Measurements from ENCODE around the gene CPT2.

The CPT2 gene

DNA sequence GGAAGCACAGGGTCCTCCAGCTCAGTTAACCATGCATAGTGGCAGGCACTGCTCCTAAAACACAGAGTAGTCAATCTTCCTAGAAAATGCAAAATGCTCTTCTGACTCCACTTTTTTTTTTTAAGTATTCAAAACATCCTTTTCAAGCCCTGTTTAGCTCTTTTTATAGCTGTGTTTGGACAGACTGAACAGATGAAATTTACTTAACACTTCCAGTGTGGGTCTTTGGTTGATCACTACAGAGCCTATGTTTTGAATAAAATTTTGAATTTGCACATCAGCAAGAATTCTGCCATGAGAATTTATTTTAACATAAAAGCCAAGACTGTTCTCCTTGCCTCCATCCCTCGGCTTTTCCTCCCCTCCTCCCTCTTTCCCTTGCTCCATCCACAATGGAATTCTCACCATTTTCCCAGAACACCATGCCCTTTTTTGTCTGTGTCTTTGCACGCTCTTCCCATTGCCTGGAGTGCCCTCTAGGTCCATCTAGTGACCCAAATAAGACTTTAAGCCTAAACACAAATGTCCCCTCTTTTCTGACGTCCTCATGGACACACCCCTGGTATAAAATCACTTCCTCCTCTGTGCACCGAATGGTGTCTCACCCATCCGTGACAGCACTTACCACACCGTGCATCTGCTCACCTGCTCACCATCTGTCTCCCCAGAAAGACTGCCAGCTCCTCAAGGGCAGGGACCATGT is 24.0 kb upstream of the CPT2 start:
- Histone ChIP-seq H3K36me3 (ENCODE audit: control insufficient read depth in 2 of 2, insufficient read depth in 1 of 2, low read length in 2 of 2) (no peaks in the 10 kb centered on the region), H3K9me3 (ENCODE audit: control insufficient read depth, insufficient read depth, low read depth, low read length) (no peaks in the 10 kb centered on the region), H3K4me1 (ENCODE audit: control insufficient read depth, insufficient read depth, low read length) (no peaks in the 10 kb centered on the region; the same call in 1 of the 2 replicates), H3K27ac (ENCODE audit: extremely low read depth, low read depth, low read length) (no peak overlapping the region), H3K4me3 (ENCODE audit: low read depth, low read length) (no peak overlapping the region)
- TF ChIP-seq, protein P1, sequence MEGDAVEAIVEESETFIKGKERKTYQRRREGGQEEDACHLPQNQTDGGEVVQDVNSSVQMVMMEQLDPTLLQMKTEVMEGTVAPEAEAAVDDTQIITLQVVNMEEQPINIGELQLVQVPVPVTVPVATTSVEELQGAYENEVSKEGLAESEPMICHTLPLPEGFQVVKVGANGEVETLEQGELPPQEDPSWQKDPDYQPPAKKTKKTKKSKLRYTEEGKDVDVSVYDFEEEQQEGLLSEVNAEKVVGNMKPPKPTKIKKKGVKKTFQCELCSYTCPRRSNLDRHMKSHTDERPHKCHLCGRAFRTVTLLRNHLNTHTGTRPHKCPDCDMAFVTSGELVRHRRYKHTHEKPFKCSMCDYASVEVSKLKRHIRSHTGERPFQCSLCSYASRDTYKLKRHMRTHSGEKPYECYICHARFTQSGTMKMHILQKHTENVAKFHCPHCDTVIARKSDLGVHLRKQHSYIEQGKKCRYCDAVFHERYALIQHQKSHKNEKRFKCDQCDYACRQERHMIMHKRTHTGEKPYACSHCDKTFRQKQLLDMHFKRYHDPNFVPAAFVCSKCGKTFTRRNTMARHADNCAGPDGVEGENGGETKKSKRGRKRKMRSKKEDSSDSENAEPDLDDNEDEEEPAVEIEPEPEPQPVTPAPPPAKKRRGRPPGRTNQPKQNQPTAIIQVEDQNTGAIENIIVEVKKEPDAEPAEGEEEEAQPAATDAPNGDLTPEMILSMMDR (tag by site-specific recombination; IDR thresholded peaks at IDR 0.05): no peak
- 0 out of 2 replicates have a peak, but pooled peaks have one; percentile 41 for TF ChIP-seq IKZF3 (tag by site-specific recombination; IDR thresholded peaks at IDR 0.05)
- ChIA-PET POLR2A (no interaction called here), CTCF (interaction anchor here (0.6 to 2.5 kb wide), 4 partner anchors 9 to 1455 kb away, joined by 3 to 12 read pairs (median 3); no protein-coding TSS in a partner anchor)

DNA sequence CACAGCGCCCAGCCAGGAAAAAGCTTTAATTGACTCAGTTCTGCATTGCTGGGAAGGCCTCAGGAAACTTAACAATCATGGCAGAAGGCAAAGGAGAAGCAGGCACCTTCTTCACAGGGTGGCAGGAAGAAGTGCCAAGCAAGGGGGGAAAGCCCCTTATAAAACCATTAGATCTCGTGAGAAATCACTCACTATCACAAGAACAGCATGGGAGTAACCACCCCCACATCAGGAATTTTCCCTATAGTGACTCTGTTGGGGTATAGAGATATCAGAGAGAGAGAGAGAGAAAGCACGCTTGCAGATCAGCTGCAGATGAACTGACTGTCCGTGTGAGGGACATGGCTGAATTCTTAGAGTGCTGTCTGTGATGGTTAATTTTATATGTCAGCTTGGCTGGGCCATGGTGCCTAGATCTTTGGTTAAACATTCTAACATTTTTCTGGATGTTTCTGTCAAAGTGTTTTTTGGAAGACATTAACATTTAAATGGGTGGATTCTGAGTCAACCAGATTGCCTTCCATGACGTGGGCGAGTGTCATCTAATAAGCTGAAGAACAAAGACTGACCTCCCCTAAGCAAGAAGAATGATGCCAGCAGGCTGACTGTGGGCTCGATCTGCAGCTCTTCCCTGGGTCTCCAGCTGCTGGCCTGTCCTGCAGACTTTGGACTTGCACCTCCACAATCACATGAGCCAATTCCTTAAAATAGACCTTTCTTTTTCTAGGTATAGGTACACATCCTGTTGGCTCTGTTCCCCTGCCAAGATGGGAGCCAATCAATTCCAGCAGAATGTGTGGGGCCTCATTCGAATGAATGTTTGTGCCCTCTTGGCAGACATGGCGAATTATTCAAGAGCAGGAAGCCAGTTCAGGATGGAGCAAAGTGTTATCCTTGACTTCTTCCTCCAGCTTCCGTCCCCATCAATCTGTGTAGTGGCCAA is 21.4 kb upstream of the CPT2 start:
- ChIA-PET CTCF (interaction anchor here (1.3 to 1.5 kb wide), 2 partner anchors 11 to 135 kb away, joined by 3 to 4 read pairs; no protein-coding TSS in a partner anchor), POLR2A (no interaction called here)
- Histone ChIP-seq H3K36me3 (ENCODE audit: control insufficient read depth in 2 of 2, insufficient read depth in 1 of 2, low read length in 2 of 2) (no peaks in the 10 kb centered on the region), H3K9me3 (ENCODE audit: control insufficient read depth, insufficient read depth, low read depth, low read length) (no peaks in the 10 kb centered on the region), H3K4me1 (ENCODE audit: control insufficient read depth, insufficient read depth, low read length) (no peaks in the 10 kb centered on the region; the same call in 1 of the 2 replicates), H3K27ac (ENCODE audit: extremely low read depth, low read depth, low read length) (no peak overlapping the region), H3K4me3 (ENCODE audit: low read depth, low read length) (no peak overlapping the region)
- no peak for TF ChIP-seq ZNF548 (tag by site-specific recombination; IDR thresholded peaks at IDR 0.05)
- no peak for TF ChIP-seq ZNF426 (tag by site-specific recombination; IDR thresholded peaks at IDR 0.05)
- no peak for TF ChIP-seq ZNF214 (tag by site-specific recombination; IDR thresholded peaks at IDR 0.05; ENCODE audit: borderline replicate concordance)
- TF ChIP-seq ZNF776 (tag by site-specific recombination; IDR thresholded peaks at IDR 0.05; ENCODE audit: borderline replicate concordance): no peak
- TF ChIP-seq, protein P2, sequence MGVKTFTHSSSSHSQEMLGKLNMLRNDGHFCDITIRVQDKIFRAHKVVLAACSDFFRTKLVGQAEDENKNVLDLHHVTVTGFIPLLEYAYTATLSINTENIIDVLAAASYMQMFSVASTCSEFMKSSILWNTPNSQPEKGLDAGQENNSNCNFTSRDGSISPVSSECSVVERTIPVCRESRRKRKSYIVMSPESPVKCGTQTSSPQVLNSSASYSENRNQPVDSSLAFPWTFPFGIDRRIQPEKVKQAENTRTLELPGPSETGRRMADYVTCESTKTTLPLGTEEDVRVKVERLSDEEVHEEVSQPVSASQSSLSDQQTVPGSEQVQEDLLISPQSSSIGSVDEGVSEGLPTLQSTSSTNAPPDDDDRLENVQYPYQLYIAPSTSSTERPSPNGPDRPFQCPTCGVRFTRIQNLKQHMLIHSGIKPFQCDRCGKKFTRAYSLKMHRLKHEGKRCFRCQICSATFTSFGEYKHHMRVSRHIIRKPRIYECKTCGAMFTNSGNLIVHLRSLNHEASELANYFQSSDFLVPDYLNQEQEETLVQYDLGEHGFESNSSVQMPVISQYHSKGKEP (tag by site-specific recombination; IDR thresholded peaks at IDR 0.05): no peak
- TF ChIP-seq, protein P3, sequence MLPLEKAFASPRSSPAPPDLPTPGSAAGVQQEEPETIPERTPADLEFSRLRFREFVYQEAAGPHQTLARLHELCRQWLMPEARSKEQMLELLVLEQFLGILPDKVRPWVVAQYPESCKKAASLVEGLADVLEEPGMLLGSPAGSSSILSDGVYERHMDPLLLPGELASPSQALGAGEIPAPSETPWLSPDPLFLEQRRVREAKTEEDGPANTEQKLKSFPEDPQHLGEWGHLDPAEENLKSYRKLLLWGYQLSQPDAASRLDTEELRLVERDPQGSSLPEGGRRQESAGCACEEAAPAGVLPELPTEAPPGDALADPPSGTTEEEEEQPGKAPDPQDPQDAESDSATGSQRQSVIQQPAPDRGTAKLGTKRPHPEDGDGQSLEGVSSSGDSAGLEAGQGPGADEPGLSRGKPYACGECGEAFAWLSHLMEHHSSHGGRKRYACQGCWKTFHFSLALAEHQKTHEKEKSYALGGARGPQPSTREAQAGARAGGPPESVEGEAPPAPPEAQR (tag by site-specific recombination; IDR thresholded peaks at IDR 0.05): no peak
- TF ChIP-seq ZEB2 (tag by site-specific recombination; IDR thresholded peaks at IDR 0.05): no peak
- TF ChIP-seq ZSCAN23 (tag by site-specific recombination; IDR thresholded peaks at IDR 0.05): no peak
- TF ChIP-seq ZNF138 (tag by site-specific recombination; IDR thresholded peaks at IDR 0.05; ENCODE audit: borderline replicate concordance): no peak
- TF ChIP-seq ZNF324 (tag by site-specific recombination; IDR thresholded peaks at IDR 0.05): no peak
- no peak for TF ChIP-seq MEIS1 (CRISPR knock-in tag; IDR thresholded peaks at IDR 0.05; ENCODE audit: borderline replicate concordance)
- TF ChIP-seq, protein P4, sequence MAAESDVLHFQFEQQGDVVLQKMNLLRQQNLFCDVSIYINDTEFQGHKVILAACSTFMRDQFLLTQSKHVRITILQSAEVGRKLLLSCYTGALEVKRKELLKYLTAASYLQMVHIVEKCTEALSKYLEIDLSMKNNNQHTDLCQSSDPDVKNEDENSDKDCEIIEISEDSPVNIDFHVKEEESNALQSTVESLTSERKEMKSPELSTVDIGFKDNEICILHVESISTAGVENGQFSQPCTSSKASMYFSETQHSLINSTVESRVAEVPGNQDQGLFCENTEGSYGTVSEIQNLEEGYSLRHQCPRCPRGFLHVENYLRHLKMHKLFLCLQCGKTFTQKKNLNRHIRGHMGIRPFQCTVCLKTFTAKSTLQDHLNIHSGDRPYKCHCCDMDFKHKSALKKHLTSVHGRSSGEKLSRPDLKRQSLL (tag by site-specific recombination; IDR thresholded peaks at IDR 0.05): no peak
- TF ChIP-seq, protein P5, sequence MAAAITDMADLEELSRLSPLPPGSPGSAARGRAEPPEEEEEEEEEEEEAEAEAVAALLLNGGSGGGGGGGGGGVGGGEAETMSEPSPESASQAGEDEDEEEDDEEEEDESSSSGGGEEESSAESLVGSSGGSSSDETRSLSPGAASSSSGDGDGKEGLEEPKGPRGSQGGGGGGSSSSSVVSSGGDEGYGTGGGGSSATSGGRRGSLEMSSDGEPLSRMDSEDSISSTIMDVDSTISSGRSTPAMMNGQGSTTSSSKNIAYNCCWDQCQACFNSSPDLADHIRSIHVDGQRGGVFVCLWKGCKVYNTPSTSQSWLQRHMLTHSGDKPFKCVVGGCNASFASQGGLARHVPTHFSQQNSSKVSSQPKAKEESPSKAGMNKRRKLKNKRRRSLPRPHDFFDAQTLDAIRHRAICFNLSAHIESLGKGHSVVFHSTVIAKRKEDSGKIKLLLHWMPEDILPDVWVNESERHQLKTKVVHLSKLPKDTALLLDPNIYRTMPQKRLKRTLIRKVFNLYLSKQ (tag by site-specific recombination; IDR thresholded peaks at IDR 0.05; ENCODE audit: borderline replicate concordance): no peak
- no peak for TF ChIP-seq HOXD13 (CRISPR knock-in tag; IDR thresholded peaks at IDR 0.05; ENCODE audit: borderline replicate concordance)
- no peak for TF ChIP-seq KLF7 (tag by site-specific recombination; IDR thresholded peaks at IDR 0.05; ENCODE audit: borderline replicate concordance)
- TF ChIP-seq ZNF660 (tag by site-specific recombination; IDR thresholded peaks at IDR 0.05): no peak
- no peak for TF ChIP-seq ZNF707 (tag by site-specific recombination; IDR thresholded peaks at IDR 0.05)
- no peak for TF ChIP-seq GFI1B (tag by site-specific recombination; IDR thresholded peaks at IDR 0.05)
- no peak for TF ChIP-seq ZBTB7A (tag by site-specific recombination; IDR thresholded peaks at IDR 0.05; ENCODE audit: low read depth)
